A549 (cell line): Measurements from ENCODE around the gene DDIT4.

Experiments used
- NR3C1 ChIP-seq: fragments of >200 bp; sonication (Bioruptor Twin); formaldehyde crosslinking; IDR thresholded peaks from 3 replicates; pipeline ENCODE4 v1.6.1; 2017
- POLR2A ChIP-seq: IDR thresholded peaks from 2 replicates; pipeline ENCODE4 v1.6.1; 2012; ENCODE audit warnings: mild to moderate bottlenecking, low read length
- TP53 ChIP-seq: fragments of 250-450 bp; sonication (Bioruptor Pico); IDR thresholded peaks from 2 replicates; pipeline ENCODE4 v1.5.0; 2021; ENCODE audit warnings: mild to moderate bottlenecking, moderate library complexity
- TF ChIP-seq, protein P1 (sequence below): fragments of >200 bp; sonication (Bioruptor Twin); formaldehyde crosslinking; IDR thresholded peaks from 3 replicates; pipeline ENCODE4 v1.5.1; 2016
- TF ChIP-seq, protein P2 (sequence below): fragments of 200-600 bp; sonication (generic); IDR thresholded peaks from 2 replicates; pipeline ENCODE4 v1.6.1; 2016; ENCODE audit warnings: antibody characterized with exemption, mild to moderate bottlenecking, moderate library complexity

DNA sequence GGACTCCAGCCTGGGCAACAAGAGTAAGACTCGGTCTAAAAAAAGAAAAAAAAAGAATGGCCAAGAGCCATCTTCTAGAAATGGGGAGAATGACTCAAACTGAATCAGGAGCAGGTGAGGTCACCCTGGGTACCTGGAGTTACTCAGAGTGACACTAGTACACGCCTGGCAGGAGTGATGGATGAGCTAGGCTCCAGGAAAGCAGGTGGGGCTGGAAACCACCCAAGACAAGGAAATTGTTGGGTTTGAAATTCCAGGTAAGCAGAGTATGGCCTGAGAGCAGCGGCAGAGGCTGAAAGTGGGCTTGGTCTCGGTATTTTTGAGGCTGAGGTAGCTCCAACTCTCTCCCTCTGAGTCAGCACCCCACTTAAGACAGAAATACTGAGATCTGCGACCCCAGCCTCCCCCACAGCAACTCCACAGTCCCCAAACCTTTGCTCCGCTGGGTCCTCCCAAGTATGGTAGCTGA lies 18.5 kb downstream of the DDIT4 start:
- TF ChIP-seq TP53 (no peak), NR3C1 (no peak), POLR2A (no peak)
- TF ChIP-seq, protein P1, sequence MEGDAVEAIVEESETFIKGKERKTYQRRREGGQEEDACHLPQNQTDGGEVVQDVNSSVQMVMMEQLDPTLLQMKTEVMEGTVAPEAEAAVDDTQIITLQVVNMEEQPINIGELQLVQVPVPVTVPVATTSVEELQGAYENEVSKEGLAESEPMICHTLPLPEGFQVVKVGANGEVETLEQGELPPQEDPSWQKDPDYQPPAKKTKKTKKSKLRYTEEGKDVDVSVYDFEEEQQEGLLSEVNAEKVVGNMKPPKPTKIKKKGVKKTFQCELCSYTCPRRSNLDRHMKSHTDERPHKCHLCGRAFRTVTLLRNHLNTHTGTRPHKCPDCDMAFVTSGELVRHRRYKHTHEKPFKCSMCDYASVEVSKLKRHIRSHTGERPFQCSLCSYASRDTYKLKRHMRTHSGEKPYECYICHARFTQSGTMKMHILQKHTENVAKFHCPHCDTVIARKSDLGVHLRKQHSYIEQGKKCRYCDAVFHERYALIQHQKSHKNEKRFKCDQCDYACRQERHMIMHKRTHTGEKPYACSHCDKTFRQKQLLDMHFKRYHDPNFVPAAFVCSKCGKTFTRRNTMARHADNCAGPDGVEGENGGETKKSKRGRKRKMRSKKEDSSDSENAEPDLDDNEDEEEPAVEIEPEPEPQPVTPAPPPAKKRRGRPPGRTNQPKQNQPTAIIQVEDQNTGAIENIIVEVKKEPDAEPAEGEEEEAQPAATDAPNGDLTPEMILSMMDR: no peak
- TF ChIP-seq, protein P2, sequence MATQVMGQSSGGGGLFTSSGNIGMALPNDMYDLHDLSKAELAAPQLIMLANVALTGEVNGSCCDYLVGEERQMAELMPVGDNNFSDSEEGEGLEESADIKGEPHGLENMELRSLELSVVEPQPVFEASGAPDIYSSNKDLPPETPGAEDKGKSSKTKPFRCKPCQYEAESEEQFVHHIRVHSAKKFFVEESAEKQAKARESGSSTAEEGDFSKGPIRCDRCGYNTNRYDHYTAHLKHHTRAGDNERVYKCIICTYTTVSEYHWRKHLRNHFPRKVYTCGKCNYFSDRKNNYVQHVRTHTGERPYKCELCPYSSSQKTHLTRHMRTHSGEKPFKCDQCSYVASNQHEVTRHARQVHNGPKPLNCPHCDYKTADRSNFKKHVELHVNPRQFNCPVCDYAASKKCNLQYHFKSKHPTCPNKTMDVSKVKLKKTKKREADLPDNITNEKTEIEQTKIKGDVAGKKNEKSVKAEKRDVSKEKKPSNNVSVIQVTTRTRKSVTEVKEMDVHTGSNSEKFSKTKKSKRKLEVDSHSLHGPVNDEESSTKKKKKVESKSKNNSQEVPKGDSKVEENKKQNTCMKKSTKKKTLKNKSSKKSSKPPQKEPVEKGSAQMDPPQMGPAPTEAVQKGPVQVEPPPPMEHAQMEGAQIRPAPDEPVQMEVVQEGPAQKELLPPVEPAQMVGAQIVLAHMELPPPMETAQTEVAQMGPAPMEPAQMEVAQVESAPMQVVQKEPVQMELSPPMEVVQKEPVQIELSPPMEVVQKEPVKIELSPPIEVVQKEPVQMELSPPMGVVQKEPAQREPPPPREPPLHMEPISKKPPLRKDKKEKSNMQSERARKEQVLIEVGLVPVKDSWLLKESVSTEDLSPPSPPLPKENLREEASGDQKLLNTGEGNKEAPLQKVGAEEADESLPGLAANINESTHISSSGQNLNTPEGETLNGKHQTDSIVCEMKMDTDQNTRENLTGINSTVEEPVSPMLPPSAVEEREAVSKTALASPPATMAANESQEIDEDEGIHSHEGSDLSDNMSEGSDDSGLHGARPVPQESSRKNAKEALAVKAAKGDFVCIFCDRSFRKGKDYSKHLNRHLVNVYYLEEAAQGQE: no peak
